ENCODE data around the gene SETDB2. TPM values are rescaled to one million over a fixed set of nuclear protein-coding genes. Genes with fewer than 3 reads are reported as not detected.

SETDB2 gene
- total RNA-seq, 1 experiment from 2014 or later = 7.3 TPM

DNA sequence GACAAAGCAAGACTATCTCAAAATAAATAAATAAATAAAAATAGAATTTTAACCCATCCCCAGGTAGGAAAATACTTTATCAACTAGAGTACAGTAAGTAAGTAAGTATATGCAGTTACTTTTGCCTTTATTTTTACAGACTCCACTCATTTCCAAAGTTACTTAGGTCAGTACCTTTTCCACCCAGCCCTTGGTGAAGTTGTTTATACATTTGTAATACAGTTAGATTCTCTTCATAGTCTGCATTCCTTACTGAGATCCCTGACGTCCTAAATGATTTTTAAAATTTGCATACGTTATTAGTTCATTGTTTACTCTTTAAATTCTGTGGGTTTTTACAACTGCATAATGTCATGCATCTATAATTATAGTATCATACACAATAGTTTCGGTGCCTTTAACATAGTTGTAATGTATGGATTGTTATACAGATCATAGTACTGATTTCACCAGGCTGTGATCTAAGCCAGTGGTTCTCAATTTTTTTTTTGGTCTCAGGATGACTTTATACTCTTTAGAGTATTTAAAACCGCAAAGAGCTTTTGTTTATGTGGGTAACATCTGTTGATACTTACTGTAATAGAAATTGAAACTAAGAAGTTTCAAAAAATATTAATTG lies 10.4 kb downstream of the SETDB2 start:
- intact Hi-C loops (cut with micrococcal nuclease) = no loop called here
- Mint-ChIP-seq H3K9me3 (ENCODE audit: unreplicated experiment) (no peaks in the 10 kb centered on the region), H3K27me3 (ENCODE audit: insufficient read depth, unreplicated experiment) (no peaks in the 10 kb centered on the region), H3K27ac (ENCODE audit: low read depth, unreplicated experiment) (no peak overlapping the region), H3K4me3 (ENCODE audit: unreplicated experiment) (no peak overlapping the region), H3K36me3 (ENCODE audit: insufficient read depth, unreplicated experiment) (peaks cover 11% of the 10 kb centered on the region), H3K4me1 (ENCODE audit: insufficient read depth, unreplicated experiment) (peaks cover 6% of the 10 kb centered on the region)
- DNase-seq (ENCODE audit: unreplicated experiment) = no peak
- POLR2A ChIA-PET = interaction anchor here (3.7 kb wide), 1 partner anchor 10 kb away, joined by 27 read pairs; the partner anchor contains the start of genes CAB39L and SETDB2
- CTCF ChIA-PET = interaction anchor here (1.7 kb wide), 1 partner anchor 10 kb away, joined by 5 read pairs; the partner anchor contains the start of gene SETDB2
- TF ChIP-seq, protein P1, sequence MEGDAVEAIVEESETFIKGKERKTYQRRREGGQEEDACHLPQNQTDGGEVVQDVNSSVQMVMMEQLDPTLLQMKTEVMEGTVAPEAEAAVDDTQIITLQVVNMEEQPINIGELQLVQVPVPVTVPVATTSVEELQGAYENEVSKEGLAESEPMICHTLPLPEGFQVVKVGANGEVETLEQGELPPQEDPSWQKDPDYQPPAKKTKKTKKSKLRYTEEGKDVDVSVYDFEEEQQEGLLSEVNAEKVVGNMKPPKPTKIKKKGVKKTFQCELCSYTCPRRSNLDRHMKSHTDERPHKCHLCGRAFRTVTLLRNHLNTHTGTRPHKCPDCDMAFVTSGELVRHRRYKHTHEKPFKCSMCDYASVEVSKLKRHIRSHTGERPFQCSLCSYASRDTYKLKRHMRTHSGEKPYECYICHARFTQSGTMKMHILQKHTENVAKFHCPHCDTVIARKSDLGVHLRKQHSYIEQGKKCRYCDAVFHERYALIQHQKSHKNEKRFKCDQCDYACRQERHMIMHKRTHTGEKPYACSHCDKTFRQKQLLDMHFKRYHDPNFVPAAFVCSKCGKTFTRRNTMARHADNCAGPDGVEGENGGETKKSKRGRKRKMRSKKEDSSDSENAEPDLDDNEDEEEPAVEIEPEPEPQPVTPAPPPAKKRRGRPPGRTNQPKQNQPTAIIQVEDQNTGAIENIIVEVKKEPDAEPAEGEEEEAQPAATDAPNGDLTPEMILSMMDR (IDR thresholded peaks at IDR 0.05; ENCODE audit: unreplicated experiment) = no peak
- no TSS peak for BruUV-seq (replicated peaks)

GRCh38 chr13:49455007-49455398 lies 10.9 kb downstream of the SETDB2 start:
- Mint-ChIP-seq H3K27ac (ENCODE audit: low read depth, unreplicated experiment) (no peak overlapping the region), H3K4me3 (ENCODE audit: unreplicated experiment) (no peak overlapping the region), H3K36me3 (ENCODE audit: insufficient read depth, unreplicated experiment) (peaks cover 11% of the 10 kb centered on the region), H3K9me3 (ENCODE audit: unreplicated experiment) (no peaks in the 10 kb centered on the region), H3K4me1 (ENCODE audit: insufficient read depth, unreplicated experiment) (peaks cover 4% of the 10 kb centered on the region), H3K27me3 (ENCODE audit: insufficient read depth, unreplicated experiment) (no peaks in the 10 kb centered on the region)
- BruUV-seq (replicated peaks) = no TSS peak
- DNase-seq (ENCODE audit: unreplicated experiment) = no peak
- CTCF ChIA-PET = no interaction called here
- intact Hi-C loops (cut with micrococcal nuclease) = no loop called here
- POLR2A ChIA-PET = interaction anchor here (3.7 kb wide), 1 partner anchor 10 kb away, joined by 27 read pairs; the partner anchor contains the start of genes CAB39L and SETDB2
- TF ChIP-seq, protein P1 (IDR thresholded peaks at IDR 0.05; ENCODE audit: unreplicated experiment) = no peak

DNA sequence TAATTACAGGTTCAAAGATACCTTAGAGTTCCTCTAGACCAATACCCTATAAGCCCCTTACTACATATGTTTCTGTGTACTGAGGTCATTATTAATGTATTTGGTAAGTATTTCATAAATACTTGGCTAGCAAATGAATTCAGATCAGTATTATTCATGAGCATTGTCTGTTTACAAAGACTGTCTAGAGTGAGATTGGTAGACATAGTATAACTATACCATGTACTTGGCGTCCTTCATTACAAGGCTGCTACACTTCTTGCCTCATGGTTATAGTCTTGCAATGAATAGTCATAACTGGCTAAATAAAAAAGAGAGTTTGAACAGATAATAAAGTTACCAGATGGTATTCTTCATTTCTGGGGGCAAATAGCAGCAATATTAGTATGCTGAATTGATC lies 12.1 kb downstream of the SETDB2 start:
- BruUV-seq (replicated peaks) = no TSS peak
- Mint-ChIP-seq H3K27me3 (ENCODE audit: insufficient read depth, unreplicated experiment) (no peaks in the 10 kb centered on the region), H3K27ac (ENCODE audit: low read depth, unreplicated experiment) (no peak overlapping the region), H3K4me3 (ENCODE audit: unreplicated experiment) (no peak overlapping the region), H3K36me3 (ENCODE audit: insufficient read depth, unreplicated experiment) (peaks cover 11% of the 10 kb centered on the region), H3K4me1 (ENCODE audit: insufficient read depth, unreplicated experiment) (no peaks in the 10 kb centered on the region), H3K9me3 (ENCODE audit: unreplicated experiment) (no peaks in the 10 kb centered on the region)
- no peak for DNase-seq (ENCODE audit: unreplicated experiment)
- ChIA-PET CTCF (no interaction called here), POLR2A (no interaction called here)
- intact Hi-C loops (cut with micrococcal nuclease) = no loop called here
- TF ChIP-seq, protein P1 (IDR thresholded peaks at IDR 0.05; ENCODE audit: unreplicated experiment) = no peak

DNA sequence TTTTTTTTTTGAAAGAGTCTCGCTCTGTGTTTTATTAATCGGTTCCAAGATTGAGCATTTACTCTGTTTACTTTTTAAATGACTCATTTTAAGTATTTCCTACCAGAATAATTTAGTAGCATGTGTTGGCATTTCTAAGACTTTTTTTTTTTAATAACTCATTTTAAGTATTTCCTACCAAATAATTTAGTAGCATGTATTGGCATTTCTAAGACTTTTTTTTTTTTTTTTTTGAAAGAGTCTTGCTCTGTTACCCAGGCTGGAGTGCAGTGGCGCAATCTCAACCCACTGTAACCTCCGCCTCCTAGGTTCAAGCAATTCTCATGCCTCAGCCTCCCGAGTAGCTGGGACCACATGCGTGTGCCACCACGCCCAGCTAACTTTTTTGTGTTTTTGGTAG lies 13.1 kb downstream of the SETDB2 start:
- no peak for DNase-seq (ENCODE audit: unreplicated experiment)

More for the DNA sequence above, 13.1 kb downstream of the SETDB2 start:
- ChIA-PET CTCF (no interaction called here), POLR2A (interaction anchor here (0.6 kb wide), 1 partner anchor 391 kb away, joined by 5 read pairs; no protein-coding TSS in a partner anchor)
- BruUV-seq (replicated peaks) = no TSS peak
- H3K9me3 Mint-ChIP-seq (ENCODE audit: unreplicated experiment) = no peaks in the 10 kb centered on the region
- no peaks in the 10 kb centered on the region for H3K4me1 Mint-ChIP-seq (ENCODE audit: insufficient read depth, unreplicated experiment)
- H3K4me3 Mint-ChIP-seq (ENCODE audit: unreplicated experiment) = no peak overlapping the region
- H3K27me3 Mint-ChIP-seq (ENCODE audit: insufficient read depth, unreplicated experiment) = no peaks in the 10 kb centered on the region
- H3K36me3 Mint-ChIP-seq (ENCODE audit: insufficient read depth, unreplicated experiment) = peaks cover 17% of the 10 kb centered on the region
- intact Hi-C loops (cut with micrococcal nuclease) = no loop called here
- TF ChIP-seq, protein P1 (IDR thresholded peaks at IDR 0.05; ENCODE audit: unreplicated experiment) = no peak
- no peak overlapping the region for H3K27ac Mint-ChIP-seq (ENCODE audit: low read depth, unreplicated experiment)
